ENCODE results near the gene DIP2C.

DNA sequence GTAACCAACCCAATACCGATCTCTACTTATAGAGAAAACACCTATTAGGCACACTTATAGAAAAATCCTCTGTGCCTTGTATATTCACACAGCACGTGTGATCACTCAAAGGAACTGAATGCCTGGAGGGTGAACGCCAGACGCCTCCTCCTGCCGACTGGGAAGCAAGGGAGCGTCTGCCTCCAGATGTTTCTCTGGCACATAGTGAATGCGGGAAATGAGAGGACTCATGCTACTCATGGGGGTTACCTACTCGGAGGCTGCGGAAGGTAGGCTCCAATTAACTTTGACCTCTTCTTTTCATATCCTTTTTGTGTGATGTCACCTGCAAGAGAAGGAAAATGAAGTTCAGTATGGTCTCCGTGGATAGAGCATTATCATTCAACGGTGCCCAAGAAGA, 203.3 kb downstream of the DIP2C start:
- TF ChIP-seq, protein P1, sequence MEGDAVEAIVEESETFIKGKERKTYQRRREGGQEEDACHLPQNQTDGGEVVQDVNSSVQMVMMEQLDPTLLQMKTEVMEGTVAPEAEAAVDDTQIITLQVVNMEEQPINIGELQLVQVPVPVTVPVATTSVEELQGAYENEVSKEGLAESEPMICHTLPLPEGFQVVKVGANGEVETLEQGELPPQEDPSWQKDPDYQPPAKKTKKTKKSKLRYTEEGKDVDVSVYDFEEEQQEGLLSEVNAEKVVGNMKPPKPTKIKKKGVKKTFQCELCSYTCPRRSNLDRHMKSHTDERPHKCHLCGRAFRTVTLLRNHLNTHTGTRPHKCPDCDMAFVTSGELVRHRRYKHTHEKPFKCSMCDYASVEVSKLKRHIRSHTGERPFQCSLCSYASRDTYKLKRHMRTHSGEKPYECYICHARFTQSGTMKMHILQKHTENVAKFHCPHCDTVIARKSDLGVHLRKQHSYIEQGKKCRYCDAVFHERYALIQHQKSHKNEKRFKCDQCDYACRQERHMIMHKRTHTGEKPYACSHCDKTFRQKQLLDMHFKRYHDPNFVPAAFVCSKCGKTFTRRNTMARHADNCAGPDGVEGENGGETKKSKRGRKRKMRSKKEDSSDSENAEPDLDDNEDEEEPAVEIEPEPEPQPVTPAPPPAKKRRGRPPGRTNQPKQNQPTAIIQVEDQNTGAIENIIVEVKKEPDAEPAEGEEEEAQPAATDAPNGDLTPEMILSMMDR (conservative IDR thresholded peaks at IDR 0.05; ENCODE audit: low read length), result no peak
- no peak for TF ChIP-seq EZH2phosphoT487 (IDR thresholded peaks at IDR 0.05; ENCODE audit: borderline replicate concordance)

Measured in Loucy (cell line).